ENCODE results near the gene TRPV2. TPM values are rescaled to one million over a fixed set of nuclear protein-coding genes. Genes with fewer than 3 reads are reported as not detected.

Gene TRPV2
- total and polyA plus RNA-seq, 2 experiments from 2014 or later: 1.7 to 3.2 TPM

GRCh38 chr17:16461606-16461866 lies 46.2 kb downstream of the TRPV2 start:
- Histone ChIP-seq H3K9me2 (ENCODE audit: insufficient read depth) (no peaks in the 10 kb centered on the region), H3K4me2 (no peak overlapping the region), H3F3A (replicated peaks; ENCODE audit: low read depth) (no peaks in the 10 kb centered on the region), H3K27ac (ENCODE audit: low read depth) (no peak overlapping the region), H3K4me3 (no peak overlapping the region), H3K36me3 (ENCODE audit: insufficient read depth) (no peaks in the 10 kb centered on the region), H2AFZ (no peak overlapping the region), H3K27me3 (ENCODE audit: insufficient read depth) (no peaks in the 10 kb centered on the region), H3K79me2 (replicated peaks; ENCODE audit: insufficient read depth) (no peaks in the 10 kb centered on the region), H4K20me1 (replicated peaks; ENCODE audit: insufficient read depth) (peaks cover 4% of the 10 kb centered on the region), H3K4me1 (ENCODE audit: insufficient read depth) (peaks cover 22% of the 10 kb centered on the region)
- DNase-seq (ENCODE audit: low spot score) (no peak), ATAC-seq (no peak)
- Mint-ChIP-seq H3K9me3 (no peaks in the 10 kb centered on the region; the same call in 2 of the 3 replicates), H3K27ac (no peak overlapping the region), H3K36me3 (ENCODE audit: low read depth) (peaks cover 14% of the 10 kb centered on the region; the same call in 2 of the 3 replicates), H3K4me1 (peaks cover 42% of the 10 kb centered on the region), H3K27me3 (ENCODE audit: insufficient read depth, low read depth, poor library complexity) (peaks cover 10% of the 10 kb centered on the region), H3K4me3 (no peak overlapping the region)
- TF ChIP-seq ZNF462 (CRISPR knock-in tag; IDR thresholded peaks at IDR 0.05) (no peak), ETS1 (IDR thresholded peaks at IDR 0.05) (no peak), POLR2AphosphoS5 (IDR thresholded peaks at IDR 0.05; ENCODE audit: low read depth) (no peak), STAT1 (IDR thresholded peaks at IDR 0.05; ENCODE audit: unreplicated experiment) (no peak), ZNF331 (CRISPR knock-in tag; IDR thresholded peaks at IDR 0.05; ENCODE audit: low read depth) (no peak), CREB1 (CRISPR knock-in tag; IDR thresholded peaks at IDR 0.05; ENCODE audit: low read depth) (no peak), JUNB (IDR thresholded peaks at IDR 0.05; ENCODE audit: unreplicated experiment) (no peak), ZNF114 (CRISPR knock-in tag; IDR thresholded peaks at IDR 0.05) (no peak), REST (IDR thresholded peaks at IDR 0.05; ENCODE audit: unreplicated experiment) (no peak)

All from GM23338 (cell line).